Endothelial cell of umbilical vein (primary cell): Measurements from ENCODE around the gene CCSER1. TPM values are rescaled to one million over a fixed set of nuclear protein-coding genes. Genes with fewer than 3 reads are reported as not detected.

Source experiments
- BruUV-seq: library from RNA; stranded (reverse); fragments of 400-500 nt; replicated peaks from 2 replicates; lab custom pipeline; 2021; lab: Mats Ljungman, UMichigan
- CTCF ChIA-PET: fragments of 300-600, 350-600 bp; sonication (Branson Sonifier 250); formaldehyde crosslinking; loops from one replicate; lab custom pipeline; 2021; ENCODE audit warnings: antibody characterized with exemption, inconsistent platforms; lab: Charles Lee
- POLR2A ChIA-PET: fragments of 300-600, 350-600 bp; sonication (Branson Sonifier 250); formaldehyde crosslinking; loops from one replicate; lab custom pipeline; 2021; ENCODE audit warnings: antibody characterized with exemption, inconsistent platforms; lab: Charles Lee
- DNase-seq: peaks from one replicate; pipeline ENCODE4 v3.0.0-alpha.2; 2011; ENCODE audit warnings: low read depth, low spot score
- FAIRE-seq: peaks from 2 replicates; lab custom pipeline; 2011; peaks lifted over from hg19 to GRCh38; lab: Jason Lieb, UNC
- H2AFZ ChIP-seq: 2 replicates; pipeline ENCODE4 v1.6.0; 2012; ENCODE audit warnings: low read depth, low read length, control low read depth, inconsistent platforms
- H3K27ac ChIP-seq: 2 replicates; pipeline ENCODE4 v1.5.1; 2011; ENCODE audit warnings: low read depth, mild to moderate bottlenecking, control low read depth, low read length, moderate library complexity; ENCODE audit not compliant: insufficient read depth
- H3K27me3 ChIP-seq, 2 experiments: 2 replicates each; pipeline versions ENCODE4 v1.6.0 to v1.6.1; 2011; ENCODE audit warnings: low read length in 2 of 2, mixed read lengths in 1 of 2; ENCODE audit not compliant: control insufficient read depth in 2 of 2, insufficient read depth in 2 of 2
- H3K36me3 ChIP-seq, 2 experiments: 2 replicates in 1 of 2; 3 replicates in 1 of 2; pipeline ENCODE4 v1.5.1; 2011; ENCODE audit warnings: low read length in 2 of 2, mild to moderate bottlenecking in 1 of 2, moderate library complexity in 1 of 2; ENCODE audit not compliant: control insufficient read depth in 2 of 2, insufficient read depth in 2 of 2; ENCODE audit errors: extremely low read depth in 1 of 2
- H3K4me1 ChIP-seq: 3 replicates; pipeline ENCODE4 v1.5.1; 2011; ENCODE audit warnings: mild to moderate bottlenecking, low read length; ENCODE audit not compliant: control insufficient read depth, insufficient read depth; ENCODE audit errors: extremely low read depth
- H3K4me2 ChIP-seq: 2 replicates; pipeline ENCODE4 v1.6.1; 2011; ENCODE audit warnings: low read length, control low read depth, mixed read lengths; ENCODE audit not compliant: insufficient read depth
- H3K4me3 ChIP-seq, 3 experiments: fragments of 200-600 bp in 1 of 3; sonication (generic), shearing (Covaris generic) in 1 of 3; replicated peaks in 1 of 3; 2 replicates each; pipeline ENCODE4 v1.5.1; 2011 to 2016; ENCODE audit warnings: control low read depth in 3 of 3, low read length in 3 of 3, mild to moderate bottlenecking in 2 of 3, inconsistent platforms in 1 of 3, low read depth in 1 of 3, moderate library complexity in 1 of 3; ENCODE audit not compliant: insufficient read depth in 1 of 3
- H3K79me2 ChIP-seq: 2 replicates; pipeline ENCODE4 v1.6.0; 2012; ENCODE audit warnings: low read length, inconsistent platforms; ENCODE audit not compliant: control insufficient read depth, insufficient read depth
- H3K9ac ChIP-seq: replicated peaks from 2 replicates; pipeline ENCODE3; 2011; ENCODE audit warnings: low read length, control low read depth; ENCODE audit not compliant: insufficient read depth; ENCODE audit errors: extremely low read depth
- H3K9me1 ChIP-seq: replicated peaks from 3 replicates; pipeline ENCODE4 v1.6.0; 2011; ENCODE audit warnings: mild to moderate bottlenecking, low read length; ENCODE audit not compliant: control insufficient read depth, insufficient read depth; ENCODE audit errors: extremely low read depth
- H3K9me3 ChIP-seq: replicated peaks from 2 replicates; pipeline ENCODE4 v1.5.1; 2012; ENCODE audit warnings: low read length, inconsistent platforms; ENCODE audit not compliant: control insufficient read depth, insufficient read depth
- H4K20me1 ChIP-seq: replicated peaks from 2 replicates; pipeline ENCODE3; 2011; ENCODE audit warnings: mild to moderate bottlenecking, low read length; ENCODE audit not compliant: control insufficient read depth, insufficient read depth; ENCODE audit errors: extremely low read depth
- CTCF ChIP-seq, 2 donors: IDR thresholded peaks; 1 replicate in 1 of 2; 2 replicates in 1 of 2; pipeline ENCODE4 v1.5.1; 2011; ENCODE audit warnings: low read length in 2 of 2, mild to moderate bottlenecking in 2 of 2, moderate library complexity in 2 of 2, control low read depth in 1 of 2, inconsistent platforms in 1 of 2, low read depth in 1 of 2; ENCODE audit not compliant: insufficient read depth in 1 of 2; ENCODE audit errors: extremely low read depth in 1 of 2
- EZH2 ChIP-seq: IDR thresholded peaks from 2 replicates; pipeline ENCODE4 v1.6.1; 2012; ENCODE audit warnings: borderline replicate concordance, low read depth, mild to moderate bottlenecking, moderate library complexity, low read length, inconsistent platforms; ENCODE audit not compliant: severe bottlenecking
- FOS ChIP-seq: IDR thresholded peaks from 2 replicates; pipeline ENCODE4 v1.6.1; 2011; ENCODE audit warnings: mild to moderate bottlenecking, low read length, moderate library complexity, borderline replicate concordance; ENCODE audit not compliant: insufficient read depth
- GATA2 ChIP-seq: IDR thresholded peaks from 2 replicates; pipeline ENCODE4 v1.7.0; 2011; ENCODE audit warnings: low read depth, mild to moderate bottlenecking, moderate library complexity, mixed read lengths, low read length; ENCODE audit not compliant: insufficient read length, insufficient read depth
- JUN ChIP-seq: IDR thresholded peaks from 2 replicates; pipeline ENCODE4 v1.6.1; 2011; ENCODE audit warnings: borderline replicate concordance, low read depth; ENCODE audit not compliant: insufficient read length, insufficient read depth
- MAX ChIP-seq: IDR thresholded peaks from 2 replicates; pipeline ENCODE4 v1.6.1; 2011; ENCODE audit not compliant: insufficient read depth, insufficient read length
- MYC ChIP-seq: IDR thresholded peaks from one replicate; pipeline ENCODE4 v1.6.1; 2011; ENCODE audit warnings: mild to moderate bottlenecking, low read depth, low read length
- POLR2A ChIP-seq: IDR thresholded peaks from 2 replicates; pipeline ENCODE4 v1.6.1; 2012; ENCODE audit warnings: low read depth, mild to moderate bottlenecking, control low read depth, low read length
- POLR2AphosphoS5 ChIP-seq: IDR thresholded peaks from 2 replicates; pipeline ENCODE4 v1.6.1; 2012; ENCODE audit warnings: low read depth, mild to moderate bottlenecking, control low read depth, low read length, moderate library complexity; ENCODE audit not compliant: insufficient read depth
- dilution Hi-C: fragments of 300-500 bp; cut with MboI; formaldehyde crosslinking; loops from one replicate; pipeline ENCODE4 v1.15.0; 2019; ENCODE audit warnings: low sequenced_read_pairs; ENCODE audit not compliant: extremely low pct_ligation_motif_present
- intact Hi-C: fragments of 100-400 bp; cut with micrococcal nuclease; formaldehyde crosslinking; loops from one replicate; pipeline ENCODE4 v1.10.0; 2022
- polyA plus RNA-seq, 4 experiments: library from polyadenylated mRNA; depleted of rRNA in 3 of 4; stranded (reverse) in 3 of 4; unstranded in 1 of 4; fragments of >200 nt; gene quantifications; 2 replicates each; pipeline versions ENCODE4 v1.2.1 to v1.2.3, GENCODE V29; 2011 to 2012; ENCODE audit warnings: missing spikeins in 1 of 4
- total RNA-seq: library from RNA; stranded (reverse); gene quantifications from 2 replicates; pipeline ENCODE4 v1.2.3, GENCODE V29; 2021

The CCSER1 gene
- total and polyA plus RNA-seq, 2 donors (not counting 3 experiments of a cell fraction or from before 2014, with no cell fraction given): 0.11 to 1.8 TPM

GRCh38 chr4:90597927-90598326 is 470.7 kb downstream of the CCSER1 start:
- Histone ChIP-seq H3K79me2 (no peaks in the 10 kb centered on the region), H3K9me1 (no peaks in the 10 kb centered on the region), H3K36me3 (no peaks in the 10 kb centered on the region), H3K4me2 (no peak overlapping the region), H2AFZ (no peak overlapping the region), H3K9me3 (no peaks in the 10 kb centered on the region), H3K27ac (no peak overlapping the region), H3K27me3 (no peaks in the 10 kb centered on the region), H3K4me1 (no peaks in the 10 kb centered on the region), H3K4me3 (no peak overlapping the region), H4K20me1 (no peaks in the 10 kb centered on the region), H3K9ac (no peak overlapping the region)
- DNase-seq (no peak), FAIRE-seq (no peak)
- intact Hi-C loops (no loop called here), dilution Hi-C loops (no loop called here)
- TF ChIP-seq MAX (no peak), POLR2A (no peak), FOS (no peak), JUN (no peak), MYC (no peak), GATA2 (no peak), EZH2 (no peak), POLR2AphosphoS5 (no peak), CTCF (IDR thresholded peaks at IDR 0.05; ENCODE audit: extremely low read depth in 1 of 2, insufficient read depth in 1 of 2, low read depth in 1 of 2, low read length in 2 of 2) (no peak)
- ChIA-PET POLR2A (no interaction called here), CTCF (no interaction called here)
- BruUV-seq: no TSS peak
